HL-60 (cell line): ENCODE measurements around the gene CEBPB.
A peak's percentile ranks its signal among the peaks of the same experiment; 100 is the strongest.
"Not testable (repeated sequence)": the region's sequence is repeated elsewhere in the genome, so short reads cannot be mapped to it uniquely, and the experiment has no call there.

ENCODE experiments used
- DNase-seq, 2 experiments: peaks; one replicate each; pipeline ENCODE4 v3.0.0-alpha.2; 2010 to 2020; ENCODE audit warnings: low read depth in 1 of 2, low spot score in 1 of 2
- H3K27ac ChIP-seq: fragments of 250-450 bp; sonication (Bioruptor Pico); replicated peaks from 2 replicates; pipeline ENCODE4 v1.5.1; 2020; ENCODE audit warnings: mild to moderate bottlenecking, moderate library complexity
- H3K27me3 ChIP-seq: fragments of 250-450 bp; sonication (Bioruptor Pico); 2 replicates; pipeline ENCODE4 v1.5.1; 2021; ENCODE audit warnings: mild to moderate bottlenecking, moderate library complexity; ENCODE audit not compliant: insufficient read depth, poor library complexity, severe bottlenecking
- H3K4me3 ChIP-seq: replicated peaks from 2 replicates; pipeline ENCODE4 v1.5.1; 2011; ENCODE audit warnings: mild to moderate bottlenecking, control low read depth, low read length; ENCODE audit not compliant: insufficient read depth
- GABPA ChIP-seq: IDR thresholded peaks from 2 replicates; pipeline ENCODE4 v1.6.1; 2012; ENCODE audit warnings: low read depth
- POLR2AphosphoS5 ChIP-seq: IDR thresholded peaks from 2 replicates; pipeline ENCODE4 v1.6.1; 2012; ENCODE audit warnings: low read depth
- SPI1 ChIP-seq: IDR thresholded peaks from 2 replicates; pipeline ENCODE4 v1.6.1; 2012; ENCODE audit warnings: low read depth, mild to moderate bottlenecking, borderline replicate concordance
- TF ChIP-seq, protein P1 (sequence below): IDR thresholded peaks from 2 replicates; pipeline ENCODE4 v1.6.1; 2012; ENCODE audit warnings: low read depth; ENCODE audit not compliant: insufficient replicate concordance
- TF ChIP-seq, protein P2 (sequence below): IDR thresholded peaks from one replicate; pipeline ENCODE4 v1.5.1; 2011; ENCODE audit warnings: low read length, control low read depth, inconsistent platforms; ENCODE audit not compliant: insufficient read depth

CEBPB gene

DNA sequence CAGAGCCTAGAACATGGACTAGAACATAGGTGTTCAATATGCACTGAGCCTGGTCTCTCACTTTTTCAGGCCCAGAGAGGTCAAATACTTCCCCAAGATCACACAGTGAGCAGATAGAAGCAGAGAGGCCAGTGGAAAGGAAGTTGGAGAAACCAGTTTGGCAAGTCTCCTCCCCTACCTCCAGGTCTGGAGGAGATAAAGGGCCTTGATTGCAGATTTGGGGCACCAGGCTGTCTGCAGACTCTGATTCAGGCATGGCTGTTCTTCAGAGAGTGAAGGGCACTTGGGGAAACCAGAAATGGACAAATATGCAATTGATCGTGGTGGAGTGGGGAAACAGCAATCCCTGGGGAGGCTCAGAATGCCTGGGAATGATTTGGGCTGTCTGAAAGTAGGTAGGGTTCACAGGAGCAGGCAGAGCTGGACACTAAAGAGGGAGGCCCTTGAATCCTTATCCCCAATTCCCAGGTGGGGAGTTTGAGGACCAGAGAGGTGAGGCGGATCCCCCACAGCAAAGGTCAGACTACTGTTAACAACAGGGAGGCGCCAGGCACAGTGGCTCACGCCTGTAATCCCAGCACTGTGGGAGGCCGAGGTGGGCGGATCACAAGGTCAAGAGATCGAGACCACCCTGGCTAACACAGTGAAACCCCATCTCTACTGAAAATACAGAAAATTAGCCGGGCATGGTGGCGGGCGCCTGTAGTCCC lies 39.4 kb upstream of the CEBPB start:
- Histone ChIP-seq H3K4me3 (no peak overlapping the region), H3K27ac (no peak overlapping the region), H3K27me3 (no peaks in the 10 kb centered on the region)
- TF ChIP-seq, protein P1, sequence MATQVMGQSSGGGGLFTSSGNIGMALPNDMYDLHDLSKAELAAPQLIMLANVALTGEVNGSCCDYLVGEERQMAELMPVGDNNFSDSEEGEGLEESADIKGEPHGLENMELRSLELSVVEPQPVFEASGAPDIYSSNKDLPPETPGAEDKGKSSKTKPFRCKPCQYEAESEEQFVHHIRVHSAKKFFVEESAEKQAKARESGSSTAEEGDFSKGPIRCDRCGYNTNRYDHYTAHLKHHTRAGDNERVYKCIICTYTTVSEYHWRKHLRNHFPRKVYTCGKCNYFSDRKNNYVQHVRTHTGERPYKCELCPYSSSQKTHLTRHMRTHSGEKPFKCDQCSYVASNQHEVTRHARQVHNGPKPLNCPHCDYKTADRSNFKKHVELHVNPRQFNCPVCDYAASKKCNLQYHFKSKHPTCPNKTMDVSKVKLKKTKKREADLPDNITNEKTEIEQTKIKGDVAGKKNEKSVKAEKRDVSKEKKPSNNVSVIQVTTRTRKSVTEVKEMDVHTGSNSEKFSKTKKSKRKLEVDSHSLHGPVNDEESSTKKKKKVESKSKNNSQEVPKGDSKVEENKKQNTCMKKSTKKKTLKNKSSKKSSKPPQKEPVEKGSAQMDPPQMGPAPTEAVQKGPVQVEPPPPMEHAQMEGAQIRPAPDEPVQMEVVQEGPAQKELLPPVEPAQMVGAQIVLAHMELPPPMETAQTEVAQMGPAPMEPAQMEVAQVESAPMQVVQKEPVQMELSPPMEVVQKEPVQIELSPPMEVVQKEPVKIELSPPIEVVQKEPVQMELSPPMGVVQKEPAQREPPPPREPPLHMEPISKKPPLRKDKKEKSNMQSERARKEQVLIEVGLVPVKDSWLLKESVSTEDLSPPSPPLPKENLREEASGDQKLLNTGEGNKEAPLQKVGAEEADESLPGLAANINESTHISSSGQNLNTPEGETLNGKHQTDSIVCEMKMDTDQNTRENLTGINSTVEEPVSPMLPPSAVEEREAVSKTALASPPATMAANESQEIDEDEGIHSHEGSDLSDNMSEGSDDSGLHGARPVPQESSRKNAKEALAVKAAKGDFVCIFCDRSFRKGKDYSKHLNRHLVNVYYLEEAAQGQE, result no peak
- TF ChIP-seq, protein P2, sequence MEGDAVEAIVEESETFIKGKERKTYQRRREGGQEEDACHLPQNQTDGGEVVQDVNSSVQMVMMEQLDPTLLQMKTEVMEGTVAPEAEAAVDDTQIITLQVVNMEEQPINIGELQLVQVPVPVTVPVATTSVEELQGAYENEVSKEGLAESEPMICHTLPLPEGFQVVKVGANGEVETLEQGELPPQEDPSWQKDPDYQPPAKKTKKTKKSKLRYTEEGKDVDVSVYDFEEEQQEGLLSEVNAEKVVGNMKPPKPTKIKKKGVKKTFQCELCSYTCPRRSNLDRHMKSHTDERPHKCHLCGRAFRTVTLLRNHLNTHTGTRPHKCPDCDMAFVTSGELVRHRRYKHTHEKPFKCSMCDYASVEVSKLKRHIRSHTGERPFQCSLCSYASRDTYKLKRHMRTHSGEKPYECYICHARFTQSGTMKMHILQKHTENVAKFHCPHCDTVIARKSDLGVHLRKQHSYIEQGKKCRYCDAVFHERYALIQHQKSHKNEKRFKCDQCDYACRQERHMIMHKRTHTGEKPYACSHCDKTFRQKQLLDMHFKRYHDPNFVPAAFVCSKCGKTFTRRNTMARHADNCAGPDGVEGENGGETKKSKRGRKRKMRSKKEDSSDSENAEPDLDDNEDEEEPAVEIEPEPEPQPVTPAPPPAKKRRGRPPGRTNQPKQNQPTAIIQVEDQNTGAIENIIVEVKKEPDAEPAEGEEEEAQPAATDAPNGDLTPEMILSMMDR, result no peak
- no peak for TF ChIP-seq POLR2AphosphoS5
- TF ChIP-seq SPI1, result no peak
- TF ChIP-seq GABPA, result no peak
- DNase-seq, result no peak

DNA sequence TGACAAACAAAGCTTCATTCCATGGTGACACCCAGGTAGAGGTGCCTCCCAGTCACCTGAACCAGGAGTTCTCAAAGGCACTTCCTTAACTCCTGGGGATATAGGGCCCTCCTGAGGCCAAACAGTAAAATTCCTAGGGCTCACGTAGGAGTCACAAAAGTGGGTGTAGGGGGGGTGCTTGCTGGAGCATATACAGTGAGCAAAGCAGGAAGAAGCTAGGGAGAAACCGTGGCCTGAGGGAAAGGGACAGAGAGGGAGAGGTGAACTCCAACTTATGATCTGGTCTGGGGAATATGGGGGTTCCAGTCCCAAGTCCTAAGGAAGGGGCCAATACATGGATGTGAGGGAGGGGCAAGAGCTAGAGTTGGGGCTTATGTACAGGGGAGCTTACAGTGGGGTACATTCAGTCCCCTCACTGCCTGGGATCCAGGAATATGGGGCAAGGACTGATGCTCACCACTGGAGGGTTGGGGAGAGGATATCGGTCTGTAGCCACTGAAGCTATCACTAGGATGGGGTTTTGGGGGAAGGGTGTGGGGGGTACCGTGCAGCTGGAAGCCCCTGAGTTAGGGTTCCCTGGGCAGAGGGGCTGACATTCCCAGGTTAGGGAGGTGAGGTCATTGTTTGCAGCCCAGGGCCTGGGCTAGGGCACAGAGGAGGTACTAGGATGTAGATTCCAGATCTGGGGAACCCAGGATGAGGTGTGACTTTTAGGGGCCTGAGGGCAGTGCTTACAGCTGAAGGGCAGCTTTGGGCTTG lies 38.1 kb upstream of the CEBPB start:
- DNase-seq, result peak in 1 of 2 experiments; percentile 11
- TF ChIP-seq SPI1 (no peak), GABPA (no peak), POLR2AphosphoS5 (no peak)
- TF ChIP-seq, protein P2, result no peak
- TF ChIP-seq, protein P1, result no peak
- H3K27me3 ChIP-seq, result no peaks in the 10 kb centered on the region
- H3K4me3 ChIP-seq, result peak overlapping the region; percentile 97
- peak overlapping the region; percentile 86 for H3K27ac ChIP-seq

DNA sequence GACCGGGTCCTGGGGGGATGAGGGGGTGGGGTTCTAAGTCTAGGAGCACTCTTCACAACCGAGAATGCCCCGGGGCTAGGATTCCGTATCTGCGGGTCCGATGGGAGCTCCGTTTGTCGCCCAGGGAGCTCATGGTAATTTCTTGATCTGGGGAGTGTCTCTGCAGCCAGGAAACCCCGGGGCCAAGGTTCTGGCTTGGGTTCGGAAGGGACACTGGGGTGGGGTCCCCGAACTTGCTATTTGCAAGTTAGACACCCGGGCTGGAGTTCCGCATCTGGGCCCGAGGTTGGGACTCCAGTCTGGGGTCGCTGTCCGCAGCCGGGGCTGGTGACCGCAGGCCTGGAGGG lies 37.5 kb upstream of the CEBPB start:
- peak overlapping the region; percentile 97 for H3K4me3 ChIP-seq
- DNase-seq, result no peak
- TF ChIP-seq SPI1, result no peak
- H3K27me3 ChIP-seq, result no peaks in the 10 kb centered on the region
- peak overlapping the region; percentile 86 for H3K27ac ChIP-seq

DNA sequence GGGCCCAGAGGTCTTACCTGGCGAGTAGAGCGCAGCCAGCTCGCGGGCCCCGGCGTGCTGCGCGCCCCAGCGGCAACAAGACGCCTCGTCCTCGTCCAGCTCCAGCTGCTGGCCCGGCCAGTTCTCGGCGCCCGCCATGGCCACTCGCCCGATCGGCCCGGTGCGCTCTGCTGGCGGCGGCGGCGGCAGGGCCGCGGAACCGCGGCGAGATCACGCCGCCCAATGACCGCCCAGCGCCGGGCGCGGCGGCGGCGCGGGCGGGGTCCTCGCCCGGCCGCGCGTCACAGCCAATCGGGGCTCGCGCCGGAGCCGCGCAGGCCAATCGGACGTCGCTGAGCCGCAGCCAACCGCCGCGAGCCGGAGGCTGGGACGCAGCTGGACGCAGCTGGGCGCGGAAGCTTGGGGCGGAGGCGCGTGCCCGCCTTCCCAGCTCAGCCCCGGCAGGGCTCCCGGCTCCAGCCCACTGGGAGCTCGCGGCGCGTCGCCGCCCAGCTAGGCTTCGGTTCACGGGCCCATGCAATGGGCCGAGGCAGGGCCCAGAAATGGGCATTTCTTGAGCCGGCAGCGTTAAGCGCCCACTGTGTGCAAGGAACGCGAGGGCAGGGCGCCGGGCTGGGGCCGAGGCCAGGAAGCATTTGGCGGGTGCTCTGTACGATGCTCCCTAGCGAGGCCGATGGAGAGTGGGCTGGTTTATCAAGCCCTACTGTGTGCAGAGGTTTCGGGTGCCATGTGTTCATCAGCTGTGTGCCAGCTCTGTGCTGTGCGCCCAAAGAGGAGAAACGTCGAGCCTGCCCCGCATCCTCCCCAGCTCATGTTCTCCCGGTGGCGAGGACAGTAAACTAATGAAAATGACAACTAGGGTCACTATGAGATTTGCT lies 36.9 kb upstream of the CEBPB start, which contains the start of gene PEDS1:
Gene PEDS1, minus strand, starts transcription at position 224 of the 878 bp plus-strand sequence. Its CDS starts 86 bp downstream, at position 138.
- Histone ChIP-seq H3K4me3 (peak within 1 kb of the TSS; percentile 97), H3K27me3 (no peaks in the 10 kb centered on the region), H3K27ac (peak within 1 kb of the TSS; percentile 86)
- DNase-seq, result peak; percentile 84 to 86
- TF ChIP-seq, protein P2, result no peak
- peak; percentile 82 for TF ChIP-seq POLR2AphosphoS5

DNA sequence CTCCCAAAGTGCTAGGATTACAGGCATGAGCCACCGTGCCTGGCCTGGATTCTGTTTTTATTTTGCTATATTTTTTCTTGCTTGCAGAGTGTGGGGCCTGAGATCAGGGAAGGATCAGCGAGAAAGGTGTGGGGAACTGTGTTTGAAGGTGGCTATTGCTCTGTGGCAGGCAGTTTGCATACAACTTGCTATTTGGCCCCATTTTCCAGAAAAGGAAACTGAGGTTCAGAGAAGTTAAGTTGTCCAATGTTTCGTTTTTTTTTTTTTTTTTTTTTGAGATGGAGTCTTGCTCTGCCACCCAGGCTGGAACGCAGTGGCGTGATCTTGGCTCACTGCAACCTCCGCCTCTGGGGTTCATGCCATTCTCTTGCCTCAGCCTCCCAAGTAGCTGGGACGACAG lies 29.1 kb upstream of the CEBPB start:
- DNase-seq, H3K4me3 ChIP-seq, H3K27me3 ChIP-seq, H3K27ac ChIP-seq: not testable (repeated sequence)
